ENCODE measurements around the gene METTL4.

- TF ChIP-seq ZFP30 (CRISPR knock-in tag; IDR thresholded peaks at IDR 0.05) (no peak), TCF4 (CRISPR knock-in tag; IDR thresholded peaks at IDR 0.05; ENCODE audit: borderline replicate concordance) (no peak), ESRRG (CRISPR knock-in tag; IDR thresholded peaks at IDR 0.05) (no peak), PATZ1 (CRISPR knock-in tag; IDR thresholded peaks at IDR 0.05; ENCODE audit: borderline replicate concordance) (no peak), ZNF565 (CRISPR knock-in tag; conservative IDR thresholded peaks at IDR 0.05; ENCODE audit: low read depth) (no peak)
Measured at GRCh38 chr18:2554696-2555095, 16.6 kb downstream of the METTL4 start.
